Measurements from ENCODE around the gene RRP9.
"Not testable (repeated sequence)": the region's sequence is repeated elsewhere in the genome, so short reads cannot be mapped to it uniquely, and the experiment has no call there.

Gene RRP9

DNA sequence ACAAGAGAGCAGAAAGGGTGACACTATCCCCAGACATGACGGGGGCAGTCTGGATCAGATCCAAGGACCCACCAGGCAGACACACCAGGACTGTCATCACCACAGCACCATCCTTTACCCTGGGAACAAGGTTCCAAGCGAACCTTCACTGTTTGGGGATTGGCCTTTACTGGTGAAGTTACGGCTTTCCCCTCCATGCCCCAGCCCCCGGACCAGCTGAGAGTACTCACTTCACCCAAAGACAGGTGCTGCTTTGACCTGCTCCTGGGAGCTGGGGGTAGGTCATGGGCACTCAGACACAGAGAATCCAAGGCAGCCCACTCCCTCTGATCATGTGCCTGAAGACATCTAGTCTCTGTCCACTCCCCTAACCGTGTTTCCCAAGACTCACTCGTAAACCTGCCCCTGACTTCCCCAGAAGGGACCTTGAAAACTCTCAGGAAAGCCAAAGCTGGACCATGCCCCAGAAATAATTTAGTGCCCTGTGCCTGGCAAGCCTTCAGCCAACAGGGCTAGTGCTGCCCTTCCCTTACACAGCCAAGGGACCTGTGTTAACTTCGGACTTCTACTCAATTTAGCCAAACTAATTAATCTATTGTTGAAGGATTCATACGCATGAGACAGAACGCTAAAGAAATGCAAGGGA, 2.8 kb downstream of the RRP9 start:
- no peak for DNase-seq (ENCODE audit: low read depth, low spot score)

DNA sequence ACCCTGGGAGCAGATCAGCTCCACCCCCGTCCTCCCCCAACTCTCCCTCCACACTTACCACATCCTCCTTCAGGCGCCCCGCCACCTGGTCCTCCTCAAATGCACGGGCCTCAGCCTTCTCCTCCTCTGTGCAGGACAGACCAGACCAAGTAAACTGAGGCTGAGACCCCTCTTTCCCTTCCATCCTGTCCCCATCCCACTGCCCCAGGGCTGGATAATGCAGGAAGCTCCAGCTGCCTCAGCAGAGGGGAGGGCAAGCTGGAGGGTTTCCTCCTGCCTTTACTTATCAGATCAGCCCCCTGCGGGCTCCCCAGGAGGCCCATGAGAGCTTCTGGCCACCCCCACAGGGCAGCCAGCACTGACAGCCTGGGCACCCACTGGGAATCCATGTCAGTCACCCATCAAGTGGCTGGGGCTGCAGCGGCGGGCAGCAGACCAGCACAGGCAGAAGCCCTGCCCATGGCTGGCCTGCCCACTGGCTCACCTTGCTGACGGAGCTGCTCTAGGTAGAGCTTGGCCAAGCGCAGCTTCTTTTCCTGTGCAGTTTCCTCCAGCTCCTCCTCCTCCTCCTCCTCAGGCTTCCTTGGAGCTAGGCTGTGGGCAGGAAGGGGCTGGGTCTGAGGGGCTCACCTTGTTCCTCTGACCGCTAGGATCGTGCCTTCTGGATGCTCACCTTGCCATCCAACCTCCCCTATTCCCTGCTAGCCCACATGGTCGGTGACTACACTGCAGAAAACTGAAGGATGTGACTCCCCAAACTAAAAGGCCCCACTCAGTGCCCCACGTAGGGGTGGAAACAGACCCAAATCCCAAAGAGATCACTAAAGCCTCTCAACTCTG, 3.9 kb downstream of the RRP9 start:
- no peak for DNase-seq (ENCODE audit: low read depth, low spot score)

DNA sequence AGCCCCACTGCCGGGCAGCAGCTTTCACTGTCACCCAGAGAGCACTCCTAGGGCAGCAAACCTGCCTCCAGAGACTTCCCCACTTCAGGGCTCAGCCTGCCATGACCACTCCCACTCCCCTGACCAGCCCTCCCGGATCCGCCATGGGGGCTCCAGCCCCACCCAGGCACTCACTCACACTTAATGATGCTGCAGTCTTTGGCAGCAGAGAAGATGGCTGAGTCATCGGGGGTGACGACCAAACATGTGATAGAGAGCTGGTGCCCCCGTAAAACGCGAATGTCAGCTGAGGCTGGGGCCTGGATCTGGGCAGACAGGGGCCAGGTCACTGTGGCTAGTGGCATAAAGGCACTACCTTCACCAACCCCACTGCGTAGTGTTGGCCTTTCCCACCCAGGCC, 4.7 kb downstream of the RRP9 start:
- no peak for DNase-seq (ENCODE audit: low read depth, low spot score)

DNA sequence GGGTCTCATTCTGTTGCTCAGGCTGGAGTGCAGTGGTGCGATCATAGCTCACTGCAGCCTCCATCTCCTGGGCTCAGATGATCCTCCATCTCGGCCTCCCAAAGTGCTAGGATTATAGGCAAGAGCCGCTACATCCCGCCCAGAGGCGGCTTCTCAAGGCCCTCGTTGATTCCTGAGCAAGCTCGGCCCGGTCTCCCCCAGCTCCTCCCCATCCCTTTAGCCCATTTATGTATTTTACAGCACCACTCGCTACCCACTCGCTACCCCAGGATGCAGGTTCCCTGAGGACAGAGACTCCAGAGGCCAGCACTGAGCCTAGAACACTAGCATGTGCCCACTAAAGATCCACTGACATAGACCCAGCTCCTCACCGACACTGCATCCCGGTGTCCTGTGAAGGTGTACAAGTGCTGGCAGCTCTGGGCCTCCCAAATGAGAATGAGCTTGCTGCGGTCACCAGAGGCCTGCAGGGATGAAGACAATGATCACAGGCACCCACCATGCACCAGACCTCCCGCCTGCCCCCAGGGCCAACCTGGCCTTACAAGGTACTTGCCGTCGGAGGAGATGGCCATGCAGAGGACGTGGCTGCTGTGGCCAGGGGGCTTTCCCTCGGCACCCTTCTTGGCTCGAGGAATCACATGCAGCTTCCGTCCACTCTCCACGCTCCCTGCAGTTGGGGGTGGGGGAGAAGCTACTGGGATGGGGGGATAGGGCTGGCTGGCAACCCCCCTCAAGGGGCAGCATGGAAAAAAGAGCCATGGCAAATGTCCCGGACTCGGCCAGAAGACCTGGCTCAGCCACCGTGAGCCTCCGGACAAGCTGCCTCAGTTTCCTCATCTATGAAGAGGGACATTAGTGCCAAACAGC, 5.6 kb downstream of the RRP9 start:
- no peak for DNase-seq (ENCODE audit: low read depth, low spot score)

DNA sequence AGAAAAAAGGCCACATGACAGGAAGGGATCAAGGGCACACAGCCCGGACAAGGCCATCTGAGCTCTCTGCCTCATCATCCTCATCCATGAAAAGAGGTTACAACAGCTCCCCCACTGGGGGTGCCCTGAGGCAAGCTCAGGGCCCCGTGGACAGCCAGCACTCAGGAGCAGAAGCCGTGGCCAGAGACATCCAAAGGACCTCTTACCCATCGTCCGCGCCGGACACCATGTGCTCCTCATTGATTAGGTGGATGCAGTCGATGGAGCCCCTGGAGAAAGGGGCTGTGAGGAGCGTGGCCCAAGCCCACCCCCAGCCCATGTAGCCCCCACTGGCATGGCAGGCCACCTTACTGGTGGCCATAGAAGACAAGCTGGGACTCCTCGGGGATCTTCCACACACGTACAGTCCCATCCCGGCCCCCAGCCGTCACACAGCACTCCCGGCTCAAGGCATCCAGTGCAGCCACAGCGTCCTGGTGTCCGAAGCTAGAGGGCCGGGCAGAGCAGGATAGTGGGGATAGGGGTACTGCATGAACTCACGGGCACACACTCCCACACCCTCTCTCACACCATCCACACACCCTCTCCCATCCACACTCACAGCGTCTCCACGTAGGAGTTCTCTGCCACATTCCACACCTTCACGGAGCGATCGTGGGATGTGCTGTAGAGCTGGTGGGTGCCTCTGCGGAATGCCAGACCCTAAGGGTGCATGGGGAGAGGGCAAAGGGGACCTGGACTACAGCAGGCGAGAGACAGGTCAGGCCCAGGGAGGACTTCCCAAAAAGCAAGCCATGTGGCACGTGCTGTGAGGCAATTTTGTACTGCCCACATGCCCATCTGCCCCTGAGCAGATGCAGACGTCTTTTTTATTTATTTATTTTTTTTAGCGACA, 6.5 kb downstream of the RRP9 start:
- no peak for DNase-seq (ENCODE audit: low read depth, low spot score)

DNA sequence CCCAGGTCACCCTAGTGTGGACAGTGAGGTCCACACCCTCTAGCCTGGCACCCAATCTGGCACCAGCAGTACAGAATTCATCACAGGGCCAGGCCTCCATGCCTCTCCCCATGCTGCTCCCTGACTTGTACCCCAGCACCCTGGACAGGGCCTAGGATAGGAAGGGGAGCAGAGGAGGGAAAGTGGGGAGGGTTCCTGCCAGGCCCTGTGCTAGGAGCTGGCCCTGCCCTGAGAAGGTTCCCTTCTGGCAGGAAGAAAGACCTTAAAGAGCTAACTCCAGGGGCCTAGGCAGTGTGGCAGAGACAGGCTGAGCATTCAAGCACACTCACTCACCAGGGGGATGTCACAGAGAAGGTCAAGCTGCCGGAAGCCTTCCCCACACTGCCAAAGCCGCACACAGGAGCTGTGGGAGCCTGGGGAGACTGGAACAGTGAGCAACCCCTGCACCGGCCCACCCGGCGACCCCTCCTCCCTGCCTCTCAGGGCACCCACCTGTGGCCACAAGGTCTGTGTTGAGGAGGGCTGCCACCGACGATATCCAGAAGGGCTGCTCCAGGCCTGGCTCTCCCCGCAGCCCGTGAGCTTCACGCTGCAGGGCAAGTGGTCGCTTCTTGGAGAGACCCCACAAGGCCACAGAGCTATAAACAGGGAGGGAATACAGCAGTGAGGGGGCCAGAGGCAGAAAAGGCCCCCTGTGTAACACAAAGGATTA, 7.4 kb downstream of the RRP9 start:
- DNase-seq (ENCODE audit: low read depth, low spot score), result no peak

DNA sequence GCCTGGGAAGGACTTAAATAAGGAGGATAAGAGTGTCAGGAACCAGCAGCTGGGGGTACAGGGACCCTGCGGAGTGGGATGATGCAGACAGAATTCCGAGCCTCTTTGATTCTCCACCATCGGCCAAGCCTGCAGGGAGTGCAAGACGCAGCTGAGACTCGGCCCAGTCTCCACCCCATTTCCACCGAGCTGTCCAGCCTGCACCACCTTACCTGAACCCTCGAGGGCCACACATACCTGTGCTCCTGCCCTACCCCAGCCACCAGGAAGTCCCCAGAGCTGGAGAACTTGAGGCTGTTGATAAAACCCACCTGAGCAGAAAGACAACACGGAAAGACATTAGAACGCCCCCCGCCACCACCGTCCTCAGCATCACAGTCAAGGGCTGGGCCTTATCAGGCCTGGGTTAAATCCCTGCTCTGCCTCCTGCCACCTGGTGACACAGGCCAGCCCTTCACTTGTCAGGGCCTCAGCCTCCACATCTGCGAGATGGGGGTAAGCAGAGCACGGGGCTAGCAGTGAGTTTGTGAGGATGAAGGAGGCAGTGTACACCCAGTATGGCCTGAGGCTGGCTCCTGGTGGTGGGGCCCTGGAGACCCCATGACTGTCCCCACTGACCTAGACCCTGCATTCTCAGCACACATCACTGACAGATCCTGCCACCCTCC, 8.1 kb downstream of the RRP9 start:
- no peak for DNase-seq (ENCODE audit: low read depth, low spot score)

DNA sequence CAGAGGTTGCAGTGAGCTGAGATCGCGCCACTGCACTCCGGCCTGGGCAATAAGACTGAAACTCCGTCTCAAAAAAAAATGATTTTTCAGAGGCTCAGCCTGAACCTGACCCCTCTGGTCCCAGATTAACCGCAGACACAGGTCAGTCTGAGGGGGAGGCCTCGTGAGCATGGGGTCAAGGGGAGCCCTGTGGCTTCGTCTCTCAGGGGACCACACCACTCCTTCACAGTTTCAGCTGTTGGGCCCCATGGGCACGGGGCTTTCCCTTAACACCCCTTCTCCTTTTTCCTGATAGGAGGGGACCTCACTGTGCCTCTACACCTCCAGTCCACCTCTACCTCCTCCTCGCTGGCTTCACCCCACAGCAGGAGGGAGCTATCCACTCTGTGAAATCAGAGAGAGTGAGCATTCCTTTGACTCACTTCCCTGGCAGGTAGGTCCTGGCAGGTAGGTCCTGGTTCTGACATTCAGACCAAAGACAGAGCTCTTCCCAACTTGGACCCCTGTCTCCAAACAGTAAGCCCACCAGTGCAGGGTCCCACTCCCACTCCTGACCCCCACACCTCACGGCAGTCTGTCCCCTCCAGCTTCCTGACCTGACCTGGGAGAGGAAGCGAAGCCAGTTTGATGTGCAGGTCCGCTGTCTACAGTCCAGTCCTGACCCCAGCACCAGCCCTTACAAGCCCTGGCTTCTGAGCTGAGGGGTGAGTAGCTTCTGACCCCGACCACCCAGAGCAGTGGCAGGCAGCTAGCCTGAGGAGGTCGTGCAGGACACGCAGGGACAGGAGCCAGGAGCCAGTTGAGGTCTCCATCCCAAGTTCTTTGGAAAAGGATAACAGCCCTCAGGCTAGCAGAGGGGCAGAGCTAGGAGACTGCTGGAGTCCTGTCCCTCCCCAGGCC, 9.0 kb downstream of the RRP9 start:
- no peak for DNase-seq (ENCODE audit: low read depth, low spot score)

DNA sequence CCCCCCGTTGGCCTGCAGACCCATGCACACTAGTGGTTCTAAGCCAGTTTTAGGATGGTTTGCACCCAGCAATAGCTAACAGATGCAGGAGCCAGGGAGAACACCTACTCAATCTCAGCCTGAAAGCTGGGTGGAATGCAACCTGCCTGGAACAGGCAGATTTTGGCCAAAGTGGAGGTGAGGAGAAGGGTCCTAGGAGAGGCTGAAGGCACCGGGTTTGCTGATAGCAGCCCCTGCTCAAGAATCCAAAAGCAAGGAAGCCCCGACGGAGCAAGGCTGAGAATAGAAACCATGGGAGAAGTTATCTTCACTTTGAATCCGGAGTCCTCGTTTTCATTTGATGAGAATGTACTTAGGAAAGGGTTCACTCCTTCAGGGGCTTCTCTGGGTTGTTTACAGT, 9.9 kb downstream of the RRP9 start:
- no peak for DNase-seq (ENCODE audit: low read depth, low spot score)

DNA sequence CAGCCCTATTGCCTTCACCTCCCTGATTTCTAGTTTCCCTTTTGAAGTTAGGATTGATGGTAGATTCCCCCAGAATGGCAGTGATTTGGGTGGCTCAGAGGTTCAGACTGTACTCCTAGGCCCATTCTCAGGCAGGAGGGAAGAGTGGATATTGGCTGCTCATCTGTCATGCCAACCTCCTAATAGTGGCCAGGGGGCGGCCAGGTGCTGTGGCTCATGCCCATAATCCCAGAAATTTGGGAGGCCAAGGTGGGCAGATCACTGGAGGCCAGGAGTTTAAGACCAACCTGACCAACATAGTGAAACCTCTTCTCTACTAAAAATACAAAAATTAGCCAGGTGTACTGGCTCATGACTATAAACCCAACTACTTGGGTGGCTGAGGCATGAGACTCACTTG, 11.3 kb downstream of the RRP9 start:
- no peak for DNase-seq (ENCODE audit: low read depth, low spot score)

DNA sequence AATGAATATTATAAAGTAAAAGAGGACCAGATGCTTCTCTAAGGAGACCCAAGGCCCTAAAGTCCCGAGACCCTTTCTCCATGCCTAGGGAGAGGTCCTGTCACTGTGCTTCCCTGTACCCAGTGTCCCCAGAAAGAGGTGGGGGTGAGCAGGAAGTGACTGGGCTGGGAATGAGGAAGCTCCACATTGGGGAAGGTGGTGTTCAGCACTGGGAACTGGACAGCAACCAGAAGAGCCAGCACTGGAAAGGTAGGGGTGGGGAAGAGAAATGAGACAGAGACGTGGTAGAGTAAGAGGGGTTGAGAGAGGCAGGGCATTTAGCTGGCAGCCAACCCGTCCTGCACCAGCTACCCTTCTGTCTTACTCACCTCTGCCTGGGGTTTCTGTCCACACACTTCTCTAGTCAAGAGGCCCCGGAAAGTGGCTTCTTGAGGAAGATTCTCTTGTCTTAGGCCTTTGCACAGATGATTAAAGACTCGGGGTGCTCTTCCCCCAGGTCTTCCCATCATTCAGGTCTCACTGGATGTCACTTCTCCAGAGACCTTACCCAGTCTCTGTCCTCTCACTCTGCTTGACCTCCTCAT, 12.2 kb downstream of the RRP9 start:
- no peak for DNase-seq (ENCODE audit: low read depth, low spot score)

DNA sequence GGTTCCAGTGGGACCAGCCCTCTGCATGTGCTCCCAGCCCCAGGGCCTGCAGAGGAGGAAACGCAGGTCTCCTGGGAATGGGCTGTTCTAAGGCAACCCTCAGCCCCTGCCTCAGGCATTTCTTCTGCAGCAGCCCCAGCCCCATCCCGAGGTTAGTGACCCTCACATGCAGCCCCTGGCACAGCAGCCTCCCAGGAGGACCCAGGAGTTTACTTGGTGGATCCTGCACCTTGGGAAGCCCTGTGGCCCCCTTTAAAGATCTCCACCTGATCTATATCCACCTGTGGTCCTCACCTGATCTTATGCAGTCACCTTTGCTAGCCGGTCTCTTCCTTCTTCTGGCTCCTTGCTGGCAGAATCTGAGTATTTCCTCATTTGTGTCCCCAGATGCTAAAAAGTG, 12.7 kb downstream of the RRP9 start:
- DNase-seq (ENCODE audit: low read depth, low spot score), result not testable (repeated sequence)

DNA sequence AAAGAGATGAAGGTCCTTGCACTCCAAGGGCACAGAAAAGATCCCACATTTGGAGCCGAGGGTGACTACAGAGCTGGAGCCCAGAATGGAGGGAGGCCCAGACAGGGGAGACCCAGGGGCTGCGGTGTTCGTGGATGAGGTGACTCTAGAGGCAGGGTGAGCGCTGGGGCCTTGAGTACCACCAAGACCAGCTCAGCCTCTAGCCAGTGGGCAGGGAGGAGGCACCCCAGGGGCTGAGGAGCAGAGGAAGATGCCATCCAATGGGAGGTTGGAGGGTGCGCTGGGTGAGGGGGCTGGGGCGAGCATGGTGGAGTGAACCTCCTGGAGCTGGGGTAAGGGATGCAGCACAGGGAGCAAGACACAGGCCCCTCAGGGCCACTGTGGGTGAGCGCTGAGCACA, 13.3 kb downstream of the RRP9 start:
- no peak for DNase-seq (ENCODE audit: low read depth, low spot score)

DNA sequence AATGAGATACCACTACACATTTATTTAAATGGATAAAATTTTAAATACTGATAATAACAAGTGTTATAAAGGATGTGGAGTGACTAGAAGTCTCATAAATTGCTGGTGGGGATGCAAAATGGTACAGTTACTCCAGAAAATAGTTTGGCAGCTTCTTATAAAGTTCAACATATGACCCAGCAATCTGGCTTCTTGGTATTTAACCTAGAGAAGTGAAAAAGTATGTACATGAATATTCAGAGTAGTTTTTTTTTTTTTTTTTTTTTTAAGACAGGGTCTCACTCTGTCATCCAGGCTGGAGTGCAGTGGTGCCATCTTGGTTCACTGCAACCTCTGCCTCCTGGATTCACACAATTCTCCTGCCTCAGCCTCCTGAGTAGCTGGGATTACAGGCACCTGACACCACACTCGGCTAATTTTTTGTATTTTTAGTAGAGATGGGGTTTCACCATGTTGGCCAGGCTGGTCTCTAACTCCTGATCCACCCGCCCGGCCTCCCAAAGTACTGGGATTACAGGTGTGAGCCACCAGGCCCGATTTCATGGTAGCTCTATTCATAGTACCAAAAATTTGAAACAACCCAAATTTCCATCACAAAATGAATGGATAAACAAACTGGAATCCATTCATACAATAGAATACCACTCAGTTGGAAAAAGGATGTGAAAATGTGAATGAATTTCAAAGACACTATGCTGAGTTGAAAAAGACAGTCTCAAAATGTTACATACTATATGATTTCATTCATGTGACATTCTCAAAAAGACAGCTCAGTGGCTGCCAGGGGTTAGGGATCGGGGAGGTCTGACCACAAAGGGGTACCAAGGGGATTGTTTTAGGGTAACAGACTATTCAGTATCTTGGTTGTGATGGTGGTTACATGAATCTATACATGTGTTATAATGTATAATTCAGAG, 14.4 kb downstream of the RRP9 start:
- no peak for DNase-seq (ENCODE audit: low read depth, low spot score)

DNA sequence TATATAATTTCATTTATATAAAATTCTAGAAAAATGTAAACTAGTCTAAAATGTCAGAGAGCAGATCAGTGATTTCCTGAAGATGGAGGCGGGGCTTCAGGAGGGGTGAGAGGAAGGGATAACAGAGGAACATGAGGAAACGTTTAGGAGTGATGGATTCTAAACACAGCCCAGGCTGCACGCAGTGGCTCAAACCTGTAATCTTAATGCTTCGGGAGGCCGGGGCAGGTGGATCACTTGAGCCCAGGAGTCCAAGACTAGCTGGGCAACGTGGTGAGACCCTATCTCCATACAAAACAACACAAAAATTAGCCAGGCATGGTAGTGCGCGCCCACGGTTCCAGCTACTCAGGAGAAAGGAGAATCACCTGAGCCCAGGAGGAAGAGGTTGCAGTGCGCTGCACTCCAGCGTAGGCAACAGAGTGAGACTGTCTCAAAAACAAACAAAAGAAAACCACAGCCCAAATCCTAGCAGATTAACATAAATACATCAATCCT, 20.6 kb downstream of the RRP9 start:
- DNase-seq (ENCODE audit: low read depth, low spot score), result no peak

DNA sequence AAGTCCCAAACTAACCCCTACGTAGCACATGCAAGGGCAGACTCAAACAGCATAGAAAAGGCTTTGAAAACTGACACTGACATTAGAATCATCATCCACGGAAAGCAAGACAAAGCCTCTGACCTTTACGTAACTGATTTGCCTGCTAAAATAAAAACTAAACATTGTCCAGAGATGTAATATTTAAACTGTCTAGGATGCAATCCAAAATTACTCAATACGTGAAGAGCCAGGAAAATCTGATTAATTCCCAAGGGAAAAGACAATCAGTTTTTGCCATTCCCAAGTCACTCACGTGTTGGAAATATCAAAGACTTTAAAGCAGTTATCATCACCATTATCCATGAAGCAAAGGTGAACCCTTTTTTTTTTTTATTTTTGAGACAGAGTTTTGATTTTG, 25.3 kb downstream of the RRP9 start:
- no peak for DNase-seq (ENCODE audit: low read depth, low spot score)

DNA sequence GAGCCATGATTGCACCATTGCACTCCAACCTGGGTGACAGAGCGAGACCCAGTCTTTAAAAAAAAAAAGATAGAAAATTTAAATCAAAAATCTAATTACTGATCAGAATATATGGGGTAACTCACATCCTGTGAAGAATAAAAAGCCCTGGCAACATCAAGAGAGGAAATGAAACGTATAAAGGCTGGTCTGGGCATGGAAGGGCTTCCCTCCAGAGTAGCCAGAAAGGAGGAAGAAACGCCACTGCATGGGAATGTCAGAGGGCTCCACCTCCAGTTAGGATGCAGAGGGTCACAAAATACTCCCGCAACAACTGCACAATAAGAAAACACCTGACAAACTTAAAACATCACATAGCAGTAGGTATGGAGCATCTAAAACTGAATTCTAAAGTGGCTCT, 33.7 kb downstream of the RRP9 start:
- no peak for DNase-seq (ENCODE audit: low read depth, low spot score)

Measured in smooth muscle cell of the brain vasculature (primary cell).